Stimulated activated CD4-positive, alpha-beta T cell treated with anti-CD3 and anti-CD28 coated beads, TNF-alpha, amount 100 ng/mL, for 24 hours (primary cell): ENCODE data around the gene PRR19.

Source experiments
- DNase-seq, 3 experiments: peaks; one replicate each; pipeline ENCODE4 v3.0.0-alpha.2; 2020; ENCODE audit warnings: low read depth in 3 of 3

PRR19 gene

GRCh38 chr19:42295342-42295741 is 6.6 kb upstream of the PRR19 start:
- no peak for DNase-seq

- peak; percentile 79 to 91 (median 86) for DNase-seq
Measured at GRCh38 chr19:42295831-42296525, 6.0 kb upstream of the PRR19 start.

GRCh38 chr19:42297039-42297438 is 4.9 kb upstream of the PRR19 start:
- DNase-seq, result no peak

GRCh38 chr19:42303101-42303464 is 1.2 kb downstream of the PRR19 start:
- no peak for DNase-seq

- DNase-seq, result no peak
Measured at GRCh38 chr19:42303876-42304275, 1.9 kb downstream of the PRR19 start.

GRCh38 chr19:42306646-42307045 is 4.7 kb downstream of the PRR19 start:
- DNase-seq, result no peak

- DNase-seq, result no peak
Measured at GRCh38 chr19:42309686-42310085, 7.8 kb downstream of the PRR19 start.

GRCh38 chr19:42311657-42312056 is 9.7 kb downstream of the PRR19 start:
- DNase-seq, result no peak

- no peak for DNase-seq
Measured at GRCh38 chr19:42312370-42312769, 10.4 kb downstream of the PRR19 start.

GRCh38 chr19:42313096-42313839 is 11.3 kb downstream of the PRR19 start, which contains the start of gene TMEM145:
Gene TMEM145, plus strand, starts transcription at chr19:42313309. Its CDS starts 68 bp downstream, at chr19:42313377.
- DNase-seq, result peak in 1 of 3 experiments; percentile 44

- no peak for DNase-seq
Measured at GRCh38 chr19:42313840-42314755, 12.2 kb downstream of the PRR19 start.

GRCh38 chr19:42315024-42315423 is 13.1 kb downstream of the PRR19 start:
- no peak for DNase-seq

- DNase-seq, result no peak
Measured at GRCh38 chr19:42316223-42317211, 14.6 kb downstream of the PRR19 start.

- no peak for DNase-seq
Measured at GRCh38 chr19:42317535-42317934, 15.6 kb downstream of the PRR19 start.

- no peak for DNase-seq
Measured at GRCh38 chr19:42322305-42322704, 20.4 kb downstream of the PRR19 start.

- no peak for DNase-seq
Measured at GRCh38 chr19:42323473-42323851, 21.5 kb downstream of the PRR19 start.

GRCh38 chr19:42323852-42324654 is 22.1 kb downstream of the PRR19 start:
- DNase-seq, result peak in 1 of 3 experiments; percentile 18

GRCh38 chr19:42324655-42325307 is 22.8 kb downstream of the PRR19 start:
- no peak for DNase-seq

- DNase-seq, result peak; percentile 93 to 99 (median 97)
Measured at GRCh38 chr19:42325308-42325895, 23.5 kb downstream of the PRR19 start, which contains the start of gene MEGF8. Gene MEGF8, plus strand, starts transcription at chr19:42325635. Its CDS starts 609 bp downstream, at chr19:42326244.
